Hindlimb muscle (tissue), 1 donor: ENCODE results near the gene LGALS14. TPM values are rescaled to one million over a fixed set of nuclear protein-coding genes. Genes with fewer than 3 reads are reported as not detected.

Source experiments
- DNase-seq: peaks from one replicate; pipeline ENCODE4 v3.0.0-alpha.2; 2013
- polyA plus RNA-seq: library from polyadenylated mRNA; unstranded; fragments of 120-200 nt; gene quantifications from one replicate; pipeline ENCODE4 v1.2.1, GENCODE V29; 2013; ENCODE audit not compliant: insufficient read length

Gene LGALS14
- polyA plus RNA-seq, 1 donor = not detected

- no peak for DNase-seq
These were observed 48.1 kb downstream of the LGALS14 start for GRCh38 chr19:39752390-39752789.

- no peak for DNase-seq
These were observed 48.5 kb downstream of the LGALS14 start for GRCh38 chr19:39752795-39753194.

GRCh38 chr19:39754544-39754943, 50.3 kb downstream of the LGALS14 start:
- DNase-seq = no peak

- DNase-seq = no peak
These were observed 50.7 kb downstream of the LGALS14 start for GRCh38 chr19:39754971-39755370.

Other genes starting within 250 kb of the LGALS14 start
- 53.7 TPM for gene TIMM50, start 223.6 kb upstream of the LGALS14 start, polyA plus RNA-seq
- 0.12 TPM for gene DLL3, start 205.5 kb upstream of the LGALS14 start, polyA plus RNA-seq
- gene SELENOV, start 189.3 kb upstream of the LGALS14 start, polyA plus RNA-seq = not detected
- 2.3 TPM for gene EID2B, start 171.6 kb upstream of the LGALS14 start, polyA plus RNA-seq
- 9.2 TPM for gene EID2, start 164.3 kb upstream of the LGALS14 start, polyA plus RNA-seq
- not detected for gene LGALS13, start 102.0 kb upstream of the LGALS14 start, polyA plus RNA-seq
- not detected for gene LGALS16, start 48.6 kb upstream of the LGALS14 start, polyA plus RNA-seq
- gene CLC, start 33.5 kb downstream of the LGALS14 start, polyA plus RNA-seq = 1.2 TPM
- not detected for gene LEUTX, start 74.4 kb downstream of the LGALS14 start, polyA plus RNA-seq
- gene DYRK1B, start 129.7 kb downstream of the LGALS14 start, polyA plus RNA-seq = 78.4 TPM
- 240 TPM for gene FBL, start 141.9 kb downstream of the LGALS14 start, polyA plus RNA-seq
- 17.9 TPM for gene FCGBP, start 230.2 kb downstream of the LGALS14 start, polyA plus RNA-seq